ENCODE results near the gene IWS1.
"Not testable (repeated sequence)": the region's sequence is repeated elsewhere in the genome, so short reads cannot be mapped to it uniquely, and the experiment has no call there.

IWS1 gene

GRCh38 chr2:127560201-127560930 is 34.1 kb upstream of the IWS1 start:
- no peak for DNase-seq

- DNase-seq, result no peak
These were observed 33.2 kb upstream of the IWS1 start for GRCh38 chr2:127559454-127559853.

GRCh38 chr2:127558911-127559310 is 32.6 kb upstream of the IWS1 start:
- no peak for DNase-seq

GRCh38 chr2:127552846-127553245 is 26.6 kb upstream of the IWS1 start:
- no peak for DNase-seq

GRCh38 chr2:127552336-127552735 is 26.0 kb upstream of the IWS1 start:
- no peak for DNase-seq

GRCh38 chr2:127551221-127551930 is 25.1 kb upstream of the IWS1 start:
- no peak for DNase-seq

- no peak for DNase-seq
These were observed 20.5 kb upstream of the IWS1 start for GRCh38 chr2:127546797-127547196.

- no peak for DNase-seq
These were observed 19.5 kb upstream of the IWS1 start for GRCh38 chr2:127545796-127546195.

GRCh38 chr2:127545189-127545588 is 18.9 kb upstream of the IWS1 start:
- DNase-seq, result no peak

GRCh38 chr2:127543013-127543501 is 16.8 kb upstream of the IWS1 start:
- DNase-seq, result not testable (repeated sequence)

- no peak for DNase-seq
These were observed 15.9 kb upstream of the IWS1 start for GRCh38 chr2:127542231-127542630.

- DNase-seq, result no peak
These were observed 15.5 kb upstream of the IWS1 start for GRCh38 chr2:127541809-127542208.

- DNase-seq, result no peak
These were observed 11.4 kb upstream of the IWS1 start for GRCh38 chr2:127537644-127538043.

GRCh38 chr2:127536707-127537541 is 10.6 kb upstream of the IWS1 start:
- DNase-seq, result no peak

GRCh38 chr2:127535918-127536317 is 9.6 kb upstream of the IWS1 start:
- no peak for DNase-seq

- DNase-seq, result no peak
These were observed 9.2 kb upstream of the IWS1 start, which contains the start of gene MYO7B for GRCh38 chr2:127535422-127535901. Gene MYO7B (plus strand): TSS chr2:127535683. CDS start chr2:127559723, 24,040 bp downstream.

GRCh38 chr2:127532296-127532695 is 6.0 kb upstream of the IWS1 start:
- no peak for DNase-seq

GRCh38 chr2:127531221-127531648 is 4.9 kb upstream of the IWS1 start:
- DNase-seq, result no peak

- DNase-seq, result no peak
These were observed 4.2 kb upstream of the IWS1 start for GRCh38 chr2:127530245-127531140.

- DNase-seq, result not testable (repeated sequence)
These were observed 3.1 kb upstream of the IWS1 start for GRCh38 chr2:127529416-127529815.

GRCh38 chr2:127528487-127528886 is 2.2 kb upstream of the IWS1 start:
- no peak for DNase-seq
